PC-3 (cell line): ENCODE measurements around the gene CFL1. TPM values are rescaled to one million over a fixed set of nuclear protein-coding genes. Genes with fewer than 3 reads are reported as not detected.
A peak's percentile ranks its signal among the peaks of the same experiment; 100 is the strongest.

Experiments
- ATAC-seq: fragments of 200-7000 bp; cut with Tn5 transposase; 2 replicates; pipeline ENCODE4 v1.9.1; 2020; ENCODE audit warnings: mild to moderate bottlenecking, moderate library complexity
- BruUV-seq: library from RNA; stranded (reverse); fragments of 400-500 nt; replicated peaks from 2 replicates; lab custom pipeline; 2021; lab: Mats Ljungman, UMichigan
- CTCF ChIA-PET: fragments of 300-600 bp; sonication (Branson Sonifier 250); formaldehyde crosslinking; loops from one replicate; lab custom pipeline; 2022; ENCODE audit warnings: antibody characterized with exemption; lab: Charles Lee
- POLR2A ChIA-PET: fragments of 300-600 bp; sonication (Branson Sonifier 250); formaldehyde crosslinking; loops from one replicate; lab custom pipeline; 2022; ENCODE audit warnings: antibody characterized with exemption; ENCODE audit not compliant: unreplicated experiment; lab: Charles Lee
- DNase-seq: peaks from one replicate; pipeline ENCODE4 v3.0.0-alpha.2; 2015
- H2AFZ ChIP-seq: fragments of 300-600 bp; sonication (generic); 2 replicates; pipeline ENCODE4 v1.6.0; 2016; ENCODE audit warnings: antibody characterized with exemption, low read length
- H3F3A ChIP-seq: fragments of 300-600 bp; sonication (generic); one replicate; pipeline ENCODE4 v1.6.0; 2017; ENCODE audit warnings: antibody characterized with exemption, low read length, control low read depth, mild to moderate bottlenecking; ENCODE audit not compliant: unreplicated experiment
- H3K27ac ChIP-seq: fragments of 300-600 bp; sonication (generic); 2 replicates; pipeline ENCODE4 v1.5.1; 2016; ENCODE audit warnings: mild to moderate bottlenecking, low read length
- H3K27me3 ChIP-seq: fragments of 300-600 bp; sonication (generic); 2 replicates; pipeline ENCODE4 v1.6.1; 2016; ENCODE audit warnings: low read length, mixed read lengths
- H3K36me3 ChIP-seq: fragments of 300-600 bp; sonication (generic); 2 replicates; pipeline ENCODE4 v1.6.1; 2016; ENCODE audit warnings: low read depth, mixed run types, low read length, mixed read lengths
- H3K4me1 ChIP-seq: fragments of 300-600 bp; sonication (generic); 2 replicates; pipeline ENCODE4 v1.5.1; 2016; ENCODE audit warnings: low read length; ENCODE audit not compliant: insufficient read depth
- H3K4me2 ChIP-seq: fragments of 300-600 bp; sonication (generic); 2 replicates; pipeline ENCODE4 v1.6.0; 2016; ENCODE audit warnings: low read length
- H3K4me3 ChIP-seq: fragments of 300-600 bp; sonication (generic); 2 replicates; pipeline ENCODE4 v1.5.1; 2016; ENCODE audit warnings: mild to moderate bottlenecking, low read length, mixed read lengths
- H3K79me2 ChIP-seq: fragments of 300-600 bp; sonication (generic); 2 replicates; pipeline ENCODE4 v1.6.1; 2017; ENCODE audit warnings: low read length, mixed read lengths
- H3K9ac ChIP-seq: fragments of 300-600 bp; sonication (generic); 2 replicates; pipeline ENCODE4 v1.6.0; 2016; ENCODE audit warnings: mild to moderate bottlenecking, low read length
- H3K9me2 ChIP-seq: fragments of 300-600 bp; sonication (generic); replicated peaks from 2 replicates; pipeline ENCODE4 v1.6.1; 2016; ENCODE audit warnings: mixed run types, low read length, mixed read lengths
- H3K9me3 ChIP-seq: fragments of 300-600 bp; sonication (generic); 2 replicates; pipeline ENCODE4 v1.6.1; 2016; ENCODE audit warnings: low read length, mixed read lengths
- H4K20me1 ChIP-seq: fragments of 300-600 bp; sonication (generic); 2 replicates; pipeline ENCODE4 v1.6.1; 2016; ENCODE audit warnings: low read length, mixed read lengths
- EZH2 ChIP-seq: fragments of 300-600 bp; sonication (generic); IDR thresholded peaks from one replicate; pipeline ENCODE4 v1.6.1; 2017; ENCODE audit warnings: antibody characterized with exemption, mild to moderate bottlenecking, low read length; ENCODE audit not compliant: unreplicated experiment
- EZH2phosphoT487 ChIP-seq: fragments of 300-600 bp; sonication (generic); IDR thresholded peaks from 2 replicates; pipeline ENCODE4 v1.6.1; 2018; ENCODE audit warnings: mild to moderate bottlenecking, antibody characterized with exemption, low read length, borderline replicate concordance
- intact Hi-C: fragments of 100-400 bp; cut with micrococcal nuclease; formaldehyde crosslinking; loops from 2 replicates; pipeline ENCODE4 v1.9.0; 2023
- total RNA-seq: library from RNA; depleted of rRNA; stranded (reverse); fragments of >200 nt; gene quantifications from 2 replicates; pipeline ENCODE4 v1.2.3, GENCODE V29; 2014
- TF ChIP-seq, protein P1 (sequence below): fragments of 300-600 bp; sonication (generic); conservative IDR thresholded peaks from 2 replicates; pipeline ENCODE4 v1.5.1; 2017; ENCODE audit warnings: antibody characterized with exemption, low read depth, mild to moderate bottlenecking, low read length

CFL1 gene
- total RNA-seq, 1 experiment from 2014 or later, result 2,710 TPM

DNA sequence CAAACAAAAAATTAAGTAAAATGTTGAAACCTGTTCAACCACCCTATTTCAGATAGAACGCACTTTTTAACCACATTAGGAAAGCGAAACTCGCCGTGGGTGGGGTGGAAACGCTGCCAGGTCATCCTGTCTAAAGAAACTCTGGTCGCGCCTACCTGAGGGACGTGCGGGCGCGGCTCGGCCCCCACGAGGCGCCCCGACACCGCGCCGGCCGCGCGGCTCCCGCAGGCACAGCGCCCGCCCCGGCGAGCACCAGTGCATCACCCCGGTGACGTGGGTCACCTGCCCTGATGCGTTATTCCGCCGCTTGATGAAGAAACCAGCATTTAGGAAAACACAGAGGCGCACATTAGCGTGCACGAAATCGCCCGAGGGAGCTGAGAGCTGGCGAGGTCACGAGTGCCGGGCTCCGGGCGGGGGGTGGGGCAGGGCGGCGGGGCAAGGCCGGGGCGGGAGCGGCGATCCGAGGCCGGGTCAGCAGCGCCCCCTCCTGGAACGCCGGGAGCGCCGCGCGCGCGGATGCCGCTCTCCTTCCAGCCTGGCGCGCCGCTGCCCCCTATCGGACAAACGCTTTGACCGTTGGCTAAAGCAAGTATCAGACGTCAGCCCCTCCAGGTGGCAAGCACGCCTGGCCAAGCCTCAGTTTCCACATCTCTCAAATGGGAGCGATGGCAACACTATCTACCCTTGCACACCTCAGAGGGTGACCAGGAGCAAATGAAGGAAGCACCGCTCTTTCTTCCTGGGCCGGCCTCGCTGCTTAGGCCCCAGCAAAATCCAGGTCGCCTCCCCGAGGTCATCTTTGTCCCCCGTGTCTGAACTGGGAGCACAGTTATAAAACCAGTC, 39.9 kb downstream of the CFL1 start:
- POLR2A ChIA-PET, result interaction anchor here (0.7 kb wide), 1 partner anchor 271 kb away, joined by 3 read pairs; no protein-coding TSS in a partner anchor
- H3K4me1 ChIP-seq, result peaks cover 4% of the 10 kb centered on the region; the same call in 1 of the 2 replicates
- H3K79me2 ChIP-seq, result no peaks in the 10 kb centered on the region
- intact Hi-C loops, result loop anchor here (1.0 kb wide), 4 partner anchors 38 to 112 kb away; partner anchors contain the start of gene AP5B1
- H4K20me1 ChIP-seq, result no peaks in the 10 kb centered on the region
- CTCF ChIA-PET, result interaction anchor here (0.6 to 3.6 kb wide), 11 partner anchors 9 to 549 kb away, joined by 3 to 44 read pairs (median 6); partner anchors contain the start of genes AP5B1 and KAT5
- H3F3A ChIP-seq, result no peaks in the 10 kb centered on the region
- peak overlapping the region; percentile 82 for H3K4me2 ChIP-seq
- H2AFZ ChIP-seq, result peak overlapping the region; percentile 84
- no peaks in the 10 kb centered on the region for H3K9me2 ChIP-seq
- no peaks in the 10 kb centered on the region for H3K36me3 ChIP-seq
- no peaks in the 10 kb centered on the region for H3K27me3 ChIP-seq
- peak overlapping the region; percentile 77 for H3K4me3 ChIP-seq
- no TSS peak for BruUV-seq
- H3K9ac ChIP-seq, result peak overlapping the region; percentile 61
- DNase-seq, result peak; percentile 94
- no peaks in the 10 kb centered on the region for H3K9me3 ChIP-seq
- TF ChIP-seq, protein P1, sequence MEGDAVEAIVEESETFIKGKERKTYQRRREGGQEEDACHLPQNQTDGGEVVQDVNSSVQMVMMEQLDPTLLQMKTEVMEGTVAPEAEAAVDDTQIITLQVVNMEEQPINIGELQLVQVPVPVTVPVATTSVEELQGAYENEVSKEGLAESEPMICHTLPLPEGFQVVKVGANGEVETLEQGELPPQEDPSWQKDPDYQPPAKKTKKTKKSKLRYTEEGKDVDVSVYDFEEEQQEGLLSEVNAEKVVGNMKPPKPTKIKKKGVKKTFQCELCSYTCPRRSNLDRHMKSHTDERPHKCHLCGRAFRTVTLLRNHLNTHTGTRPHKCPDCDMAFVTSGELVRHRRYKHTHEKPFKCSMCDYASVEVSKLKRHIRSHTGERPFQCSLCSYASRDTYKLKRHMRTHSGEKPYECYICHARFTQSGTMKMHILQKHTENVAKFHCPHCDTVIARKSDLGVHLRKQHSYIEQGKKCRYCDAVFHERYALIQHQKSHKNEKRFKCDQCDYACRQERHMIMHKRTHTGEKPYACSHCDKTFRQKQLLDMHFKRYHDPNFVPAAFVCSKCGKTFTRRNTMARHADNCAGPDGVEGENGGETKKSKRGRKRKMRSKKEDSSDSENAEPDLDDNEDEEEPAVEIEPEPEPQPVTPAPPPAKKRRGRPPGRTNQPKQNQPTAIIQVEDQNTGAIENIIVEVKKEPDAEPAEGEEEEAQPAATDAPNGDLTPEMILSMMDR, result peak; percentile 98
- no peak for TF ChIP-seq EZH2
- TF ChIP-seq EZH2phosphoT487, result no peak
- peak; percentile 85 for ATAC-seq
- peak overlapping the region; percentile 52 for H3K27ac ChIP-seq

DNA sequence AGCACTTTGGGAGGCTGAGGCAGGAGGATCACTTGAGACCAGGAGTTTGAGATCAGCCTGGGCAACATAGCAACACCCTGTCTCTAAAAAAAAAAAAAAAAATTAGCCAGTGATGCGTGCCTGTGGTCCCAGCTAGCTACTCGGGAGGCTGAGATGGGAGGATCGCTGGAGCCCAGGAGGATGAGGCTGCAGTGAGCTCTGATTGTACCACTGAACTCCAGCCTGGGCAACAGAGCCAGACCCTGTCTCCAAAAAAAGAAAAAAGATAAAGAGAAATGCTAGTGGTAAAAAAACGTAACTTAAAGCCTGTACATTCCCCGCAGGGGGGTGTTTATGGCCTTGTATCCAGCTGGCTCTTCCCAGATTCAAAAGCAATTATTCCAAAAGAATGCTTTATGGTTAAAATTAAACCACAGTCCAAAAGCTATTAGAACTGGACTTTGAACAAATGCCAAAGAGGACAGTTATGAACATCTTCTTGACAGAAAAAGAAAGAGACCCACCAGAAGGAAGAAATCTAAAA, 40.6 kb downstream of the CFL1 start:
- ChIA-PET CTCF (interaction anchor here (0.6 to 3.6 kb wide), 11 partner anchors 10 to 549 kb away, joined by 3 to 44 read pairs (median 6); partner anchors contain the start of genes AP5B1 and KAT5), POLR2A (interaction anchor here (0.5 kb wide), 1 partner anchor 37 kb away, joined by 5 read pairs; no protein-coding TSS in a partner anchor)
- Histone ChIP-seq H3K4me3 (peak overlapping the region; percentile 77), H3K9me3 (no peaks in the 10 kb centered on the region), H3K36me3 (no peaks in the 10 kb centered on the region), H3K4me1 (peaks cover 4% of the 10 kb centered on the region; the same call in 1 of the 2 replicates), H3K27ac (peak overlapping the region; percentile 52), H3K79me2 (no peaks in the 10 kb centered on the region), H2AFZ (peak overlapping the region; percentile 84), H3K9me2 (no peaks in the 10 kb centered on the region), H3K27me3 (no peaks in the 10 kb centered on the region), H4K20me1 (no peaks in the 10 kb centered on the region), H3K4me2 (peak overlapping the region; percentile 82), H3F3A (no peaks in the 10 kb centered on the region), H3K9ac (peak overlapping the region; percentile 61)
- intact Hi-C loops, result no loop called here
- TF ChIP-seq EZH2 (no peak), EZH2phosphoT487 (no peak)
- TF ChIP-seq, protein P1, result no peak
- ATAC-seq (no peak), DNase-seq (no peak)
- TSS peak; percentile 73 for BruUV-seq
